ENCODE measurements around the gene SPATS2. TPM values are rescaled to one million over a fixed set of nuclear protein-coding genes. Genes with fewer than 3 reads are reported as not detected.

Gene SPATS2
- total and polyA plus RNA-seq, 2 donors (not counting 3 experiments of a cell fraction or from before 2014, with no cell fraction given): 55.8 to 66.5 TPM

GRCh38 chr12:49552425-49552824 is 185.2 kb downstream of the SPATS2 start:
- dilution Hi-C loops (cut with MboI; ENCODE audit: extremely low pct_ligation_motif_present, low sequenced_read_pairs): no loop called here
- DNase-seq (ENCODE audit: low read depth, low spot score) (no peak), FAIRE-seq (no peak)
- no peak overlapping the region for H3K27ac ChIP-seq (ENCODE audit: insufficient read depth, low read depth, low read length)
- no peaks in the 10 kb centered on the region for H3K79me2 ChIP-seq (ENCODE audit: control insufficient read depth, insufficient read depth, low read length)
- H4K20me1 ChIP-seq (replicated peaks; ENCODE audit: control insufficient read depth, extremely low read depth, insufficient read depth, low read length): no peaks in the 10 kb centered on the region
- CTCF ChIA-PET: interaction anchor here (0.9 to 6.9 kb wide), 9 partner anchors 11 to 264 kb away, joined by 3 to 89 read pairs (median 13); partner anchors contain the start of gene KCNH3
- no peak overlapping the region for H3K9ac ChIP-seq (replicated peaks; ENCODE audit: extremely low read depth, insufficient read depth, low read length)
- BruUV-seq (replicated peaks): no TSS peak
- H3K4me3 ChIP-seq (replicated peaks in 1 of 3; ENCODE audit: insufficient read depth in 1 of 3, low read depth in 1 of 3, low read length in 3 of 3): no peak overlapping the region
- peaks cover 0 to 3% of the 10 kb centered on the region in 2 experiments for H3K36me3 ChIP-seq (ENCODE audit: control insufficient read depth in 2 of 2, extremely low read depth in 1 of 2, insufficient read depth in 2 of 2, low read length in 2 of 2)
- TF ChIP-seq JUN (IDR thresholded peaks at IDR 0.05; ENCODE audit: borderline replicate concordance, insufficient read depth, insufficient read length, low read depth): no peak
- TF ChIP-seq MAX (IDR thresholded peaks at IDR 0.05; ENCODE audit: insufficient read depth, insufficient read length): no peak
- no peak for TF ChIP-seq MYC (IDR thresholded peaks at IDR 0.05; ENCODE audit: low read depth, low read length)
- no peak for TF ChIP-seq POLR2A (IDR thresholded peaks at IDR 0.05; ENCODE audit: low read depth, low read length)
- no peak for TF ChIP-seq POLR2AphosphoS5 (IDR thresholded peaks at IDR 0.05; ENCODE audit: insufficient read depth, low read depth, low read length)
- no peak for TF ChIP-seq CTCF (IDR thresholded peaks at IDR 0.05; ENCODE audit: extremely low read depth in 1 of 2, insufficient read depth in 1 of 2, low read depth in 1 of 2, low read length in 2 of 2)
- TF ChIP-seq EZH2 (IDR thresholded peaks at IDR 0.05; ENCODE audit: borderline replicate concordance, low read depth, low read length, severe bottlenecking): no peak
- TF ChIP-seq GATA2 (IDR thresholded peaks at IDR 0.05; ENCODE audit: insufficient read depth, insufficient read length, low read depth, low read length): no peak
- TF ChIP-seq FOS (IDR thresholded peaks at IDR 0.05; ENCODE audit: borderline replicate concordance, insufficient read depth, low read length): no peak
- no peak overlapping the region for H2AFZ ChIP-seq (ENCODE audit: low read depth, low read length)
- H3K27me3 ChIP-seq (ENCODE audit: control insufficient read depth in 2 of 2, insufficient read depth in 2 of 2, low read length in 2 of 2): peaks cover 0 to 5% of the 10 kb centered on the region in 2 experiments
- H3K9me1 ChIP-seq (replicated peaks; ENCODE audit: control insufficient read depth, extremely low read depth, insufficient read depth, low read length): no peaks in the 10 kb centered on the region
- intact Hi-C loops (cut with micrococcal nuclease): no loop called here
- H3K4me2 ChIP-seq (ENCODE audit: insufficient read depth, low read length): no peak overlapping the region
- POLR2A ChIA-PET: no interaction called here
- peaks cover 6% of the 10 kb centered on the region for H3K4me1 ChIP-seq (ENCODE audit: control insufficient read depth, extremely low read depth, insufficient read depth, low read length)
- no peaks in the 10 kb centered on the region for H3K9me3 ChIP-seq (replicated peaks; ENCODE audit: control insufficient read depth, insufficient read depth, low read length)

All from endothelial cell of umbilical vein (primary cell).